Measurements from ENCODE around the gene TRAF4.
A peak's percentile ranks its signal among the peaks of the same experiment; 100 is the strongest.
"Not testable (repeated sequence)": the region's sequence is repeated elsewhere in the genome, so short reads cannot be mapped to it uniquely, and the experiment has no call there.

Gene TRAF4

GRCh38 chr17:28716740-28717577, 26.9 kb upstream of the TRAF4 start:
- no peak for DNase-seq

- peak in 1 of 2 donors; percentile 21 for DNase-seq
Measured at GRCh38 chr17:28717578-28718332, 26.1 kb upstream of the TRAF4 start, which contains the start of gene RAB34. RAB34 (minus strand) TSS chr17:28717868; CDS start chr17:28717266, 602 bp downstream.

GRCh38 chr17:28718333-28719020, 25.3 kb upstream of the TRAF4 start:
- DNase-seq = no peak

GRCh38 chr17:28719021-28719433, 24.8 kb upstream of the TRAF4 start:
- no peak for DNase-seq

GRCh38 chr17:28720247-28720996, 23.4 kb upstream of the TRAF4 start:
- DNase-seq = peak in 1 of 2 donors; percentile 44

GRCh38 chr17:28720997-28721329, 22.8 kb upstream of the TRAF4 start:
- not testable (repeated sequence) for DNase-seq

- DNase-seq = no peak
Measured at GRCh38 chr17:28722417-28723158, 21.2 kb upstream of the TRAF4 start.

GRCh38 chr17:28723159-28723835, 20.5 kb upstream of the TRAF4 start:
- DNase-seq = no peak

- not testable (repeated sequence) for DNase-seq
Measured at GRCh38 chr17:28723836-28724499, 19.8 kb upstream of the TRAF4 start.

GRCh38 chr17:28724500-28725165, 19.2 kb upstream of the TRAF4 start:
- no peak for DNase-seq

GRCh38 chr17:28725166-28725659, 18.6 kb upstream of the TRAF4 start:
- DNase-seq = no peak

GRCh38 chr17:28725660-28726225, 18.1 kb upstream of the TRAF4 start:
- no peak for DNase-seq

GRCh38 chr17:28726226-28726626, 17.6 kb upstream of the TRAF4 start, which contains the start of gene TLCD1:
TLCD1 (minus strand) TSS chr17:28726233; CDS start chr17:28726097, 136 bp downstream.
- peak; percentile 56 to 75 for DNase-seq

- peak; percentile 88 to 93 for DNase-seq
Measured at GRCh38 chr17:28726627-28727491, 17.0 kb upstream of the TRAF4 start.

- DNase-seq = peak; percentile 95 to 97
Measured at GRCh38 chr17:28728364-28729200, 15.2 kb upstream of the TRAF4 start, which contains the start of gene NEK8. NEK8 (plus strand) TSS chr17:28728788; CDS start chr17:28728814, 26 bp downstream.

GRCh38 chr17:28729950-28730330, 13.9 kb upstream of the TRAF4 start:
- no peak for DNase-seq

GRCh38 chr17:28733346-28733745, 10.5 kb upstream of the TRAF4 start:
- DNase-seq = no peak
